ENCODE measurements around the gene MAPK11.
A peak's percentile ranks its signal among the peaks of the same experiment; 100 is the strongest.

MAPK11 gene

GRCh38 chr22:50303848-50304527 is 33.8 kb upstream of the MAPK11 start:
- H3K4me3 ChIP-seq (ENCODE audit: low read depth, low read length): peak overlapping the region; percentile 16
- TF ChIP-seq, protein P1, sequence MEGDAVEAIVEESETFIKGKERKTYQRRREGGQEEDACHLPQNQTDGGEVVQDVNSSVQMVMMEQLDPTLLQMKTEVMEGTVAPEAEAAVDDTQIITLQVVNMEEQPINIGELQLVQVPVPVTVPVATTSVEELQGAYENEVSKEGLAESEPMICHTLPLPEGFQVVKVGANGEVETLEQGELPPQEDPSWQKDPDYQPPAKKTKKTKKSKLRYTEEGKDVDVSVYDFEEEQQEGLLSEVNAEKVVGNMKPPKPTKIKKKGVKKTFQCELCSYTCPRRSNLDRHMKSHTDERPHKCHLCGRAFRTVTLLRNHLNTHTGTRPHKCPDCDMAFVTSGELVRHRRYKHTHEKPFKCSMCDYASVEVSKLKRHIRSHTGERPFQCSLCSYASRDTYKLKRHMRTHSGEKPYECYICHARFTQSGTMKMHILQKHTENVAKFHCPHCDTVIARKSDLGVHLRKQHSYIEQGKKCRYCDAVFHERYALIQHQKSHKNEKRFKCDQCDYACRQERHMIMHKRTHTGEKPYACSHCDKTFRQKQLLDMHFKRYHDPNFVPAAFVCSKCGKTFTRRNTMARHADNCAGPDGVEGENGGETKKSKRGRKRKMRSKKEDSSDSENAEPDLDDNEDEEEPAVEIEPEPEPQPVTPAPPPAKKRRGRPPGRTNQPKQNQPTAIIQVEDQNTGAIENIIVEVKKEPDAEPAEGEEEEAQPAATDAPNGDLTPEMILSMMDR (conservative IDR thresholded peaks at IDR 0.05; ENCODE audit: low read depth, low read length): no peak
- DNase-seq (ENCODE audit: low read depth): no peak

DNA sequence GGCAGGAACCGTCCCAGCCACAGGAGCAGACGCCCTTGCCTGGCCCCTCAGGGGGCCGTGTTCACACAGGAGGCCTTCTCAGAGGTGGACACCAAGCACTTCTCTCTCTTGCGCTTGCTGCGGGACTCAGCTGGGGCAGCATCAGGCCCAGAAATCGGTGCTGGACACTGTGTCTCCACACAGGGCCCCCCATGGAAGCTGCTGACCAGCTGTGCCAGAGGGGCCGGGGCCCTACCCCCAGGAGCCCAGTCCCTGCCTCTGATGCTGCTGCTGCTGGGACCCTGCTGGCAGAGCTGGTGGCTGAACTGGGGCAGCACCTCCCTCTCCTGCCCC is 33.3 kb upstream of the MAPK11 start:
- no peak for DNase-seq (ENCODE audit: low read depth)
- TF ChIP-seq, protein P1 (conservative IDR thresholded peaks at IDR 0.05; ENCODE audit: low read depth, low read length): no peak
- H3K4me3 ChIP-seq (ENCODE audit: low read depth, low read length): no peak overlapping the region

DNA sequence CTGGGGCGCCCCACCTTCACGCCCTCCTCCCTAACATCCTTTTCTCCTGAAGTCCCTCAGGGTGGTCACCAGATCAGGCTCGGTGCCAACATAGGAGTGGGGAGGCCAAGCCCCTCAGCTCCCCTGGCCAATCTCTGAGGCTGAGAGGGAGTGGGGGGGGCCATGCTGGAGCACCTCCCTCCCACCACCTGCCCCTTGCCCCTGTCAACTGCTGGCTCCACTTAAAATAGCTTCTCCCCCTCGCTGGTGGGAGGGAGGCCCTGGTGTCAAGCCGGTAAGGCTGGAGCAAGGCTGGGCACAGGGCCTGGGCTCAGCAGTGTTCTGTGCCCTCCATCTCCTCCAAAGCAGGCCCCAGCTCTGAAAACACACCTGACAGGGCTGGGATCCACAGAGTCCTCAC is 32.4 kb upstream of the MAPK11 start:
- TF ChIP-seq, protein P1 (conservative IDR thresholded peaks at IDR 0.05; ENCODE audit: low read depth, low read length): no peak
- H3K4me3 ChIP-seq (ENCODE audit: low read depth, low read length): no peak overlapping the region
- no peak for DNase-seq (ENCODE audit: low read depth)

DNA sequence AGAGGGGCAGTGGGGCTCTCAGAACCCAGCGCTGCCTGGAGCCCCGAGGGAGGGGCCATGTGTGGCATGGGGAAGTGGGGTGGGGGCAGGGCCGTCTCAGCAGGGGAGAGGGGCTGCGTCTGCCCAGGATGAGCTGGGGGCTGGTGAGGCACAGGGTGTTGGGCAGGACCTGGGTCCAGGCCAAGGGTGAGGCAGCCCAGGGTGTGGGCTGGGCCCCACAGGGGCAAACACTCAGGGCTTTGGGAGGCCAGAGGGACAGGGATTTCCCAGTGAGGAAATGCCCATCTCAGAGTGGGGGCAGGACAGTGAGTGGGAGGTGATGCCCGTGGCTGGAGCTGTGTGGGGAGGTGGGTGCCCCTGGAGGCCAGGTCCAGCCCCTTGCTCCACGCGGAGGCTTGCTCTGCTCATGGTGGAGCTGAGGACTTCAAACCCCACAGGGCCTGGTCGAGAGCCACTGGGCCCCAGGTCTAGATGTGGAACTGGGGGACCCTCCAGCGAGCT is 31.9 kb upstream of the MAPK11 start:
- TF ChIP-seq, protein P1 (conservative IDR thresholded peaks at IDR 0.05; ENCODE audit: low read depth, low read length): no peak
- no peak for DNase-seq (ENCODE audit: low read depth)
- H3K4me3 ChIP-seq (ENCODE audit: low read depth, low read length): no peak overlapping the region

DNA sequence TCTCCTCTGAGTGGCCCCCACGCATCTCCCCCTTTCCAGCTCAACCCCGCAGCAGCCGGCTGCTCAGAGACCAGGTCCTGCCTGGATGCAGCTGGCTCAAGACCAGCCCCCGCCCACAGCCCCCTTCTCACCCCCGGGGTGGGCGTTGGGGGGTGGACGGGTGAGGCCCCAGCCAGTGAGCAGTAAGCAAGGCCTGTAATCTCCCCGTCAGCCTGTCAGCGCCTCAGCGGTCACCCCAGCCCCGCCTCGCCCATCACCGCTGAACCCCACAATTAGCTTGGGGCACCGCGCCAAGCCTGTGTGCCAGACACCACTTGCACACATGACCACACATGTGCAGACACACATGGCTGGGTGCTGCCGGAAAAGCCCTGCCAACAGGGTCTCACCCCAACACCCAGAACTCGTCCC is 31.4 kb upstream of the MAPK11 start:
- H3K4me3 ChIP-seq (ENCODE audit: low read depth, low read length): no peak overlapping the region
- TF ChIP-seq, protein P1 (conservative IDR thresholded peaks at IDR 0.05; ENCODE audit: low read depth, low read length): no peak
- no peak for DNase-seq (ENCODE audit: low read depth)

DNA sequence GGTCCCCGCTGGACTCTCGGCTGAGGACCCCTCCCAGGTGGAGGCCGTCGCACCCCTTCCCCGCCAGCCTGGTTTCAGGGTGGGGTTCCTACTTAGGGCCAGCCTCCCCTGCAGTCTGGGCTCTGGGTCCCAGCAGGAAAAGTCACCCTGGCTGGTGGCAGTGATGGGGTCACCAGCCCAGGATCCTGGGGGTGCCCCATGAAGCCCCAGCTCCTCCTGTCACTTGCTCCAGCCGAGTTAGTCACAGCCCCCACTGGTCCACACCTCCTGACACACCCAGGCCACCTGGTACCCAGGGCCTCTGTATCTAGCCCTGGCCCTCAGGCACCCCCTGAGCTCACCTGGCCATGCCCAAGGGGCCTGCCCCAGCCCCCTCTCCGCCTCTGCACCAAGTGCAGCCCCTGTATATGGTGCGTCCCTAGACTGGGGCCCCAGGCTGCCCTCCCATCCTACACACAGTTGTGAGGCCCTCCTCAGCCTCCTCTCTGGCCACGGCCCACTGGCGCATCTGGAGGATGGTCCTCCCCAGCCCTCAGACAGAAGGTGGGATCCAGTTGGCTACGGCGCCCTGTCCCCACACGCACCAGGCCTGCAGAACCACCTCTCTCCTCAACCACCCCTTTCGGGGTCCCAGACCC is 30.6 kb upstream of the MAPK11 start:
- no peak for DNase-seq (ENCODE audit: low read depth)
- TF ChIP-seq, protein P1 (conservative IDR thresholded peaks at IDR 0.05; ENCODE audit: low read depth, low read length): no peak
- H3K4me3 ChIP-seq (ENCODE audit: low read depth, low read length): no peak overlapping the region

All from choroid plexus epithelial cell (primary cell).